22Rv1 (cell line): ENCODE results near the gene ATP5ME.

ENCODE experiments used
- H3K27ac ChIP-seq: fragments of 450-650 bp; 2 replicates; pipeline ENCODE4 v1.5.1; 2017
- ZFX ChIP-seq: fragments of 450-650 bp; IDR thresholded peaks from 2 replicates; pipeline ENCODE4 v1.6.1; 2017; ENCODE audit warnings: antibody characterized with exemption, borderline replicate concordance
- TF ChIP-seq, protein P1 (sequence below): fragments of 450-650 bp; IDR thresholded peaks from 2 replicates; pipeline ENCODE4 v1.5.1; 2017; ENCODE audit warnings: mild to moderate bottlenecking

ATP5ME gene

DNA sequence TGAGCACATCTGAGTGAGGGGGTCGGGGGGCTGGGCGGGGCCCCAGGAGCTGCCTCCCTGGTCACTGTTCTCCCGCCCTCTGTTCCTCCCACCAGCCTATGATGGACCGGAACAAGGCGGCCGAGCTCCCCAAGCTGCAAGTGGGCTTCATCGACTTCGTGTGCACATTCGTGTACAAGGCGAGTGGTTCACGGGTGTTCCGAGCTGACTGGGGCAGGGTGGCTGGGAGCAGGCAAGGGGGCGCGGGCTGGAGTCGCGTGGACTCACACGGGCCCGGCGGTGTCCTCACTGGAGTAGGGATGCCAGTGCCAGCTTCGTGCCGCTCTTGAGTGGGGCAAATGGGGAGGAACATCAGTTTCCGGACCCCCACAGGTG, 7.7 kb downstream of the ATP5ME start:
- H3K27ac ChIP-seq: no peak overlapping the region
- TF ChIP-seq ZFX: no peak
- TF ChIP-seq, protein P1, sequence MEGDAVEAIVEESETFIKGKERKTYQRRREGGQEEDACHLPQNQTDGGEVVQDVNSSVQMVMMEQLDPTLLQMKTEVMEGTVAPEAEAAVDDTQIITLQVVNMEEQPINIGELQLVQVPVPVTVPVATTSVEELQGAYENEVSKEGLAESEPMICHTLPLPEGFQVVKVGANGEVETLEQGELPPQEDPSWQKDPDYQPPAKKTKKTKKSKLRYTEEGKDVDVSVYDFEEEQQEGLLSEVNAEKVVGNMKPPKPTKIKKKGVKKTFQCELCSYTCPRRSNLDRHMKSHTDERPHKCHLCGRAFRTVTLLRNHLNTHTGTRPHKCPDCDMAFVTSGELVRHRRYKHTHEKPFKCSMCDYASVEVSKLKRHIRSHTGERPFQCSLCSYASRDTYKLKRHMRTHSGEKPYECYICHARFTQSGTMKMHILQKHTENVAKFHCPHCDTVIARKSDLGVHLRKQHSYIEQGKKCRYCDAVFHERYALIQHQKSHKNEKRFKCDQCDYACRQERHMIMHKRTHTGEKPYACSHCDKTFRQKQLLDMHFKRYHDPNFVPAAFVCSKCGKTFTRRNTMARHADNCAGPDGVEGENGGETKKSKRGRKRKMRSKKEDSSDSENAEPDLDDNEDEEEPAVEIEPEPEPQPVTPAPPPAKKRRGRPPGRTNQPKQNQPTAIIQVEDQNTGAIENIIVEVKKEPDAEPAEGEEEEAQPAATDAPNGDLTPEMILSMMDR: no peak

DNA sequence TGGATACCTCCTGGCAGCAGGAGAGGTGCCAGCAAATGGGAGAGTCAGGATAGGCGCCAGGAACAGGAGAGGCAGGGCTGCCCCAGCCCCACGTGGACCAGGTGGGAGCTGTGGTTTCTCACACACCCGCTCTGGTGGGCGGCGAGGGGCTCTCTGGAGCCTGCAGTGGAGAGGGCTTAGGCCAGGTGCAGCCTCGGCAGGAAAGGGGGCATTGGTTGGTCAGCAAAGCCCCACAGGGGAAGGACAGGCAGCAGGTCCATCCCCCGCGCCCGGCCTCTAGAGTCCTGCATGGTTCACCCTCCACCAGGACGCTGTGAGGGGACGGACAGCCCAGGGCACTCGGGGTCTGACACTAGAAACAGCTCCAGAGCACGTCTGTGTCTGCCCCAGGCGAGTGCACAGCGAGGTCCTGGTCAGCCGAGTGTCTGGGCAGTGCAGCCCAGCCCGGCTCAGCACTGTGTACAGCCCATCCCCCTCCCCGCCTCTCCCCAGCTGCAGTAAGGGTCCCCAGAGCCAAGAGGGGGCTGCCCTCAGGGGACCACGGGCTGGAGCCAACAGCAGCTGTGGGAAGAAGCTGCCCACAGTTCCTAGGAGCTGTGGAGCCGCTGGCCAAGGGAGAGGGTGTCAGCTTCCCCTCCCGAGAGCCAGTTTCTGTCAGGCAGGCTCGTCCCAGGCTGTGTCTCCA, 8.2 kb downstream of the ATP5ME start:
- TF ChIP-seq, protein P1: no peak
- no peak for TF ChIP-seq ZFX
- no peak overlapping the region for H3K27ac ChIP-seq

DNA sequence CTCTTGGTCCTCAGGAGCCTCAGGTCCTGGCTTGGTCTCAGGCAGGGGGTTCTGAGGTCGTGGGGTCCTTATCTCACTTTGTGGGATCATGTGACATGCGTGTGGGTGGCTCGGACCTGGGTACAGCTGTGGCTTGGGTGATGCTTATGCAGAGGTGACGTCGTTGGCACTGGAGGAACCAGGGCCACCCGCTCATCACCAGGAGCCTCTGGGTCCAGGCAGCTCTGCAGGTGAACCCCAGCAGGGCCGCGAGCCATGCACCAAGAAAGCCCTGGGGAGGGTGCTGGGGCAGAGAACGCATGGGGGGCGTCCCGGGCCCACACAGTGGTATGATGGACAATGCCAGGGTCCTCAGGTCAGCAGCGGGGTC, 8.7 kb downstream of the ATP5ME start:
- TF ChIP-seq, protein P1: no peak
- TF ChIP-seq ZFX: no peak
- no peak overlapping the region for H3K27ac ChIP-seq

DNA sequence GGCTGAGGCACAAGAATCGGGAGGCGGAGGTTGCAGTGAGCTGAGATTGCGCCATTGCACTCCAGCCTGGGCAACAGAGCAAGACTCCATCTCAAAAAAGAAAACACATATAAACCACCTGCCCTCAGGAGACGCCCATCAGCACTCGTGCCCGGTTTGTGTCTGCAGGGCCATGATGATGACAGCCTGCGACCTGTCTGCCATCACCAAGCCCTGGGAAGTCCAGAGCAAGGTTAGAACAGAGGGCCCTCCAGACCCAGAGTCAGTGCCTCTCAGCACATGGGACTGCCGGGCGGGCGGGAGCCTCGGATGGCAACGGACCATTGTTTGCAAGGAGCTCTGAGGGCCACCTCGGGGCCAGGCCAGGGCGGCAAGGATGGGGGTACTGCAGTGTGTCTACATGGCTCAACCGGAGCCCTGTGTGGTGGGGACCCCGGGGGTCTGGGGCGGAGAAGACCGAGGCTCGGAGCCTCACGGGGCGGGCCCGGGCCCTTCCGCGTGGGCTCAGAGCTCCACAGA, 9.3 kb downstream of the ATP5ME start:
- H3K27ac ChIP-seq: no peak overlapping the region; the same call in 1 of the 2 replicates
- TF ChIP-seq ZFX: no peak
- TF ChIP-seq, protein P1: no peak

DNA sequence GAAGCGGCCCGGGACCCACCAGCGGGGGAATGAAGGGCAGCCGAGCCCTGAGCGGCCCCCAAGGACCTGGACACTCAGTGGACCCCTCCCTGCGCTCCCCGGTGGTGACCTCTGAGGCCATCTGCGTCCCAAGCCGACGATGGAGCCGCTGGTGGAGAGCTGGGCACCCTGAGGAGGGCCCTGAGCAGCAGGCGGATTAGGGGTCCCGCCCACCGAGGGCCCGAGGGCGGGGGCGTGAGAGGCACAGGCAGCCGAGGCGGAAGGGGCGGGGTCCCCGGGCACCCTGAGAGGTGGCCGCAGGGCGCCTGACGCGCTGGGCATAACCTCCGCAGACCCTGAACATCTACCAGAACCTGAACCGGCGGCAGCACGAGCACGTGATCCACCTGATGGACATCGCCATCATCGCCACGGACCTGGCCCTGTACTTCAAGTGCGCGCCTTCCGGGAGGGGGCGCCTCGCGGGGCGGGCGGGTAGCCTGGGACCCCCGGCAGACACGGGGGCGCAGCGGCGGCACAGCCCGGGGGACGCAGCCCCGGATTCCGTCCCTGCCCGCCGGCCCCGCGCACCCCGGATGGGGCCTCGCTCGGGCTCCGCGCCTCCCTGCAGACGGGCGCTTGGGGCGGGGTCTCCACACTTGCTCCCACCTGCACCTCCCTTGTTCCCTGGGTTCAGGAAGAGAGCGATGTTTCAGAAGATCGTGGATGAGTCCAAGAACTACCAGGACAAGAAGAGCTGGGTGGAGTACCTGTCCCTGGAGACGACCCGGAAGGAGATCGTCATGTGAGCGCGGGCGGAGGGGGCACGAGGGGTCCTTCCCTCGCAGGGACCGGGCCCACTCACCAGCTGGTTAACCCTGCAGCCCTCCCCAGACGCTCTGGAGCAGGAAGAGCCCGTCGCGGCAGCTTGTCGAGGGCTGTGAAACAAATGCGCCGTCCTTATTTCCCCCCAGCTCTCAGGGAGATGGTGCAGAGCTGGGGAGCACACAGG, 10.3 kb downstream of the ATP5ME start:
- H3K27ac ChIP-seq: peak overlapping the region; percentile 76
- TF ChIP-seq, protein P1: peak; percentile 63
- TF ChIP-seq ZFX: no peak

DNA sequence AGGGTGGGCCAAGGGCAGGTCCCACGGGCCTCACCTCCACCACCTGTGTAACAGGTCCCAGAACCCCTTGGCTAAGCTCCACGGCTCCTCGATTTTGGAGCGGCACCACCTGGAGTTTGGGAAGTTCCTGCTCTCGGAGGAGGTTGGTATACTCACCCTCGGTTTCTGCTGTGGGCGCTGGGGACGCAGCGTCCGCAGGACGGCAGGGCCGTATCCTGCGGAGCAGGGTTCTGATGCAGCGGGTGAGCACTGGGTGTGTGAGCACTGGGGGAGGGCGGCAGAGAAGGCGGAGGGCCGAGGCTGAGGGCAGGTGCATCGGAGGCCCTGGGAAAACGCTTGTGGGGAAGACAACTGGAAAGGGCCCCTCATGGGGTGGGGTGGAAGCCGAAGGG, 11.0 kb downstream of the ATP5ME start:
- peak overlapping the region; percentile 76 for H3K27ac ChIP-seq
- TF ChIP-seq ZFX: no peak
- TF ChIP-seq, protein P1: no peak
